Measurements from ENCODE around the gene RUNX1. TPM values are rescaled to one million over a fixed set of nuclear protein-coding genes. Genes with fewer than 3 reads are reported as not detected.
A peak's percentile ranks its signal among the peaks of the same experiment; 100 is the strongest.

RUNX1 gene
- total RNA-seq, 4 donors from 2014 or later: 3.9 to 14.5 (median 5.8) TPM

GRCh38 chr21:35028451-35028978 is 20.6 kb downstream of the RUNX1 start:
- ATAC-seq: no peak
- peaks cover 0 to 4% (median 0%) of the 10 kb centered on the region in 3 donors for H3K9me3 ChIP-seq
- peaks cover 21% of the 10 kb centered on the region for H3K27me3 ChIP-seq
- H3K36me3 ChIP-seq: no peaks in the 10 kb centered on the region
- H3K27ac ChIP-seq: no peak overlapping the region
- 87 to 90% methylated on average over 3 to 4 of the region's 4 CpGs for WGBS, 2 donors (ENCODE audit: low coverage in 1 of 2)
- H3K4me1 ChIP-seq: peaks cover 0 to 13% (median 0%) of the 10 kb centered on the region in 3 donors
- no peak overlapping the region for H3K4me3 ChIP-seq
- TF ChIP-seq CTCF (IDR thresholded peaks at IDR 0.05): no peak
- no peak for TF ChIP-seq EP300 (IDR thresholded peaks at IDR 0.05)
- no peak for TF ChIP-seq POLR2A (IDR thresholded peaks at IDR 0.05)
- no peak for TF ChIP-seq POLR2AphosphoS5 (IDR thresholded peaks at IDR 0.05)

GRCh38 chr21:35027563-35028450 is 21.3 kb downstream of the RUNX1 start:
- no peak for TF ChIP-seq POLR2A (IDR thresholded peaks at IDR 0.05)
- no peak for TF ChIP-seq EP300 (IDR thresholded peaks at IDR 0.05)
- no peak for TF ChIP-seq CTCF (IDR thresholded peaks at IDR 0.05)
- no peak for TF ChIP-seq POLR2AphosphoS5 (IDR thresholded peaks at IDR 0.05)
- Histone ChIP-seq H3K36me3 (no peaks in the 10 kb centered on the region), H3K27ac (no peak overlapping the region), H3K27me3 (peaks cover 21% of the 10 kb centered on the region), H3K4me1 (peaks cover 0 to 13% (median 0%) of the 10 kb centered on the region in 3 donors), H3K9me3 (peaks cover 0 to 4% (median 0%) of the 10 kb centered on the region in 3 donors), H3K4me3 (no peak overlapping the region)
- ATAC-seq: no peak
- WGBS, 2 donors (ENCODE audit: low coverage in 1 of 2): 77 to 80% methylated on average over 4 to 5 of the region's 5 CpGs

GRCh38 chr21:35026617-35027562 is 22.2 kb downstream of the RUNX1 start:
- ATAC-seq: peak; percentile 28
- peak overlapping the region in 1 of 2 donors; percentile 21 for H3K4me3 ChIP-seq
- H3K4me1 ChIP-seq: peaks cover 0 to 13% (median 0%) of the 10 kb centered on the region in 3 donors
- 21 to 29% methylated on average over 8 to 36 of the region's 45 CpGs for WGBS, 2 donors (ENCODE audit: low coverage in 1 of 2)
- no peaks in the 10 kb centered on the region for H3K9me3 ChIP-seq
- TF ChIP-seq EP300 (IDR thresholded peaks at IDR 0.05) (no peak), POLR2AphosphoS5 (IDR thresholded peaks at IDR 0.05) (no peak), CTCF (IDR thresholded peaks at IDR 0.05) (no peak)
- H3K36me3 ChIP-seq: no peaks in the 10 kb centered on the region
- peak overlapping the region in 1 of 4 donors; percentile 23 for H3K27ac ChIP-seq
- H3K27me3 ChIP-seq: peaks cover 21% of the 10 kb centered on the region

- peak overlapping the region in 1 of 4 donors; percentile 23 for H3K27ac ChIP-seq
- WGBS, 2 donors (ENCODE audit: low coverage in 1 of 2): 92 to 93% methylated on average over 3 to 5 of the region's 5 CpGs
- ATAC-seq: no peak
Measured at GRCh38 chr21:35026153-35026500, 23.0 kb downstream of the RUNX1 start.

More at GRCh38 chr21:35026153-35026500, 23.0 kb downstream of the RUNX1 start:
- Histone ChIP-seq H3K36me3 (no peaks in the 10 kb centered on the region), H3K4me3 (no peak overlapping the region), H3K27me3 (peaks cover 21% of the 10 kb centered on the region), H3K4me1 (peaks cover 0 to 13% (median 0%) of the 10 kb centered on the region in 3 donors), H3K9me3 (no peaks in the 10 kb centered on the region)
- TF ChIP-seq POLR2A (IDR thresholded peaks at IDR 0.05): no peak
- TF ChIP-seq CTCF (IDR thresholded peaks at IDR 0.05): no peak
- no peak for TF ChIP-seq POLR2AphosphoS5 (IDR thresholded peaks at IDR 0.05)
- TF ChIP-seq EP300 (IDR thresholded peaks at IDR 0.05): no peak
